ENCODE results near the gene PON3.

DNA sequence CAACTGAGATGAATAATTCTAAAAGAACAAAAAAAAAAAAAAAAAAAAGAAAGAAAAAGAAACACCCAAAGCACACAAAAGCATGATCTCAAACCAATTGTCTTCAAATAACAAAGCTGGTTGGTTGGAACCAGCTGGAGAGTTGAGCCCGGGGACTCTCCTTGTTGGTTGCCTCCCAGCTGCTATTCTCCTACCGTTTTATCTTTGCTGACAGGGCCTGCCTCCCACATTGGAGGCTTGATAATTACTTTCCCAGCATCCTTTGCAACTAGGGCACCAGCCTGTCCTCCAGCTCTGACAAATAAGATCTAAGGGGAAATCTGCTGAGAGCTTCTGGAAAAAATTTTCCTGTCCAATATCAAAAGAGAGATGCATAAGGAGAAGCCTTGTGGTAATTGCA lies 78.6 kb downstream of the PON3 start:
- TF ChIP-seq CTCF (conservative IDR thresholded peaks at IDR 0.05; ENCODE audit: low read length) (no peak), EZH2phosphoT487 (IDR thresholded peaks at IDR 0.05; ENCODE audit: borderline replicate concordance, low read depth, low read length) (no peak)

Measured in OCI-LY7 (cell line).